Transverse colon (tissue), 4 donors: ENCODE data around the gene CNOT6L.

Experiments used
- EP300 ChIP-seq: sonication (generic); formaldehyde crosslinking; IDR thresholded peaks from one replicate; pipeline ENCODE4 v1.6.1; 2017; ENCODE audit warnings: antibody characterized with exemption, low read depth
- POLR2A ChIP-seq: fragments of 450-650 bp; IDR thresholded peaks from one replicate; pipeline ENCODE4 v1.6.1; 2016; ENCODE audit warnings: antibody characterized with exemption, mild to moderate bottlenecking, moderate library complexity
- POLR2AphosphoS5 ChIP-seq, 3 donors: sonication (generic); formaldehyde crosslinking; IDR thresholded peaks; one replicate each; pipeline ENCODE4 v1.6.1; 2016; ENCODE audit warnings: antibody characterized with exemption in 3 of 3
- TF ChIP-seq, protein P1 (sequence below), 5 experiments: fragments of 200-600 bp in 3 of 5; fragments of 450-650 bp in 2 of 5; sonication (generic) in 3 of 5; IDR thresholded peaks; 1 replicate in 2 of 5; 2 replicates in 3 of 5; pipeline ENCODE4 v1.5.1; 2016 to 2017; ENCODE audit warnings: antibody characterized with exemption in 5 of 5, inconsistent platforms in 3 of 5, mild to moderate bottlenecking in 2 of 5, moderate library complexity in 1 of 5

DNA sequence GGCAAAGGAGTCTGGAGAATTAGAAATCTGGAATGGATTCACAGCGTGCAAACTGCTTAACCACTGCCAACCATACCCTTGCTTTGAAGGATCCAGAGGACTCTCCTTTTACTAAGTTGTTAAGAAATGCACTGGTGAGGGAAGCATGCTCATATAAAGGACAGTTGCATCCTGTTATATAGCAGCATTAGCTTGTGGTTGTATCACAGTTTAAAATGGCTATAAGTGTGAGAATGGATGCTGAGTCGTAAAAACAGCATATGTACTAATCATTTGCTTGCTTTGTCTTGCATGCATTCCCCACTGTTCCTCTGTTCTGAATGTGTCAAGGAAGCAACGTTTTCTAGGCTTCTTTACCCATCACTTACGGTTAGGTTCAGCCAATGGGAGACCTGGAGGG, 112.5 kb downstream of the CNOT6L start:
- TF ChIP-seq, protein P1, sequence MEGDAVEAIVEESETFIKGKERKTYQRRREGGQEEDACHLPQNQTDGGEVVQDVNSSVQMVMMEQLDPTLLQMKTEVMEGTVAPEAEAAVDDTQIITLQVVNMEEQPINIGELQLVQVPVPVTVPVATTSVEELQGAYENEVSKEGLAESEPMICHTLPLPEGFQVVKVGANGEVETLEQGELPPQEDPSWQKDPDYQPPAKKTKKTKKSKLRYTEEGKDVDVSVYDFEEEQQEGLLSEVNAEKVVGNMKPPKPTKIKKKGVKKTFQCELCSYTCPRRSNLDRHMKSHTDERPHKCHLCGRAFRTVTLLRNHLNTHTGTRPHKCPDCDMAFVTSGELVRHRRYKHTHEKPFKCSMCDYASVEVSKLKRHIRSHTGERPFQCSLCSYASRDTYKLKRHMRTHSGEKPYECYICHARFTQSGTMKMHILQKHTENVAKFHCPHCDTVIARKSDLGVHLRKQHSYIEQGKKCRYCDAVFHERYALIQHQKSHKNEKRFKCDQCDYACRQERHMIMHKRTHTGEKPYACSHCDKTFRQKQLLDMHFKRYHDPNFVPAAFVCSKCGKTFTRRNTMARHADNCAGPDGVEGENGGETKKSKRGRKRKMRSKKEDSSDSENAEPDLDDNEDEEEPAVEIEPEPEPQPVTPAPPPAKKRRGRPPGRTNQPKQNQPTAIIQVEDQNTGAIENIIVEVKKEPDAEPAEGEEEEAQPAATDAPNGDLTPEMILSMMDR (IDR thresholded peaks at IDR 0.05) = no peak
- TF ChIP-seq POLR2A (no peak), POLR2AphosphoS5 (IDR thresholded peaks at IDR 0.05) (no peak), EP300 (no peak)
